Measurements from ENCODE around the gene LIMCH1. TPM values are rescaled to one million over a fixed set of nuclear protein-coding genes. Genes with fewer than 3 reads are reported as not detected.

The LIMCH1 gene
- total RNA-seq, 1 experiment from 2014 or later: 10.4 TPM

DNA sequence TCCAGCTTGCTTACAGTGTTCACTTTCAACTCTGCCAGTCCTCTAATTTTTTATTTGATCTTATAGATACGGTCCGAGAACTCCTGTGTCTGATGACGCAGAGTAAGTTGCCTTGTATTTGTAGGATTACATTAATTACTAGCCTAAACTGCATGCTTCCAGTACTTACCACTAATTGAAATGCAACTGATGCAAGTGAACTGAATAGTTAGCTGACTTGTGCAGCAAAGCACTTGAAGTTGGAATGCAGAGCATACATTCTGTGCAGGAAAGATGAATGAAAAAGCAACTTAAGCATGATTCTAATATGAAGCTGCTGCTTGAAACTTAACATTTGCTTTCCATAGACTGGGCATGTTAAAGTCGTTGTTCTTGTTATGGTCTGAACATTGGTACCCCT lies 100.9 kb downstream of the LIMCH1 start:
- ATAC-seq: no peak
- Histone ChIP-seq H4K20me1 (ENCODE audit: insufficient read depth) (no peaks in the 10 kb centered on the region), H3K27ac (ENCODE audit: low read depth, low read length) (no peak overlapping the region), H3K27me3 (ENCODE audit: insufficient read depth, low read length) (no peaks in the 10 kb centered on the region), H3K9me3 (ENCODE audit: control insufficient read depth in 1 of 2, insufficient read depth in 1 of 2, low read depth in 1 of 2, low read length in 2 of 2) (no peaks in the 10 kb centered on the region), H3K9ac (ENCODE audit: low read length) (no peak overlapping the region), H3K36me3 (ENCODE audit: control insufficient read depth in 1 of 2, insufficient read depth in 2 of 2, low read length in 2 of 2) (no peaks in the 10 kb centered on the region), H3K4me2 (ENCODE audit: low read length) (no peak overlapping the region), H3K4me1 (ENCODE audit: control insufficient read depth in 1 of 2, insufficient read depth in 2 of 2, low read length in 2 of 2) (no peaks in the 10 kb centered on the region), H3K79me2 (ENCODE audit: insufficient read depth, low read length) (no peaks in the 10 kb centered on the region), H3K4me3 (replicated peaks in 1 of 2; ENCODE audit: low read depth in 1 of 2, low read length in 2 of 2) (no peak overlapping the region), H2AFZ (ENCODE audit: low read depth, low read length, poor library complexity, severe bottlenecking) (no peak overlapping the region), H3K9me2 (ENCODE audit: insufficient read depth) (no peaks in the 10 kb centered on the region)
- ChIA-PET CTCF (no interaction called here), POLR2A (no interaction called here), RAD21 (ENCODE audit: low non-redundant PET in 1 of 2, low total read pairs in 2 of 2, uncharacterized antibody in 2 of 2, unreplicated experiment in 2 of 2) (no interaction called here)
- BruUV-seq (replicated peaks): no TSS peak
- intact Hi-C loops (cut with micrococcal nuclease): no loop called here
- DNase-seq (ENCODE audit: low read depth, low spot score): no peak
- TF ChIP-seq RAD21 (IDR thresholded peaks at IDR 0.05; ENCODE audit: low read depth) (no peak), YY1 (IDR thresholded peaks at IDR 0.05; ENCODE audit: extremely low read depth, insufficient replicate concordance, low read depth, low read length) (no peak), SP1 (IDR thresholded peaks at IDR 0.05; ENCODE audit: low read depth) (no peak), ZNF274 (IDR thresholded peaks at IDR 0.05; ENCODE audit: low read depth, low read length) (no peak), SIN3A (IDR thresholded peaks at IDR 0.05; ENCODE audit: low read depth) (no peak), CBX3 (IDR thresholded peaks at IDR 0.05; ENCODE audit: low read depth) (no peak), TCF7L2 (IDR thresholded peaks at IDR 0.05; ENCODE audit: borderline replicate concordance, extremely low read depth, insufficient read depth, insufficient read length) (no peak), CEBPB (IDR thresholded peaks at IDR 0.05; ENCODE audit: low read depth) (no peak), SRF (IDR thresholded peaks at IDR 0.05; ENCODE audit: low read depth) (no peak), JUND (IDR thresholded peaks at IDR 0.05) (no peak), ELF1 (IDR thresholded peaks at IDR 0.05; ENCODE audit: borderline replicate concordance, low read depth) (no peak), POLR2AphosphoS5 (IDR thresholded peaks at IDR 0.05; ENCODE audit: low read depth, low read length) (no peak)
- TF ChIP-seq, protein P1, sequence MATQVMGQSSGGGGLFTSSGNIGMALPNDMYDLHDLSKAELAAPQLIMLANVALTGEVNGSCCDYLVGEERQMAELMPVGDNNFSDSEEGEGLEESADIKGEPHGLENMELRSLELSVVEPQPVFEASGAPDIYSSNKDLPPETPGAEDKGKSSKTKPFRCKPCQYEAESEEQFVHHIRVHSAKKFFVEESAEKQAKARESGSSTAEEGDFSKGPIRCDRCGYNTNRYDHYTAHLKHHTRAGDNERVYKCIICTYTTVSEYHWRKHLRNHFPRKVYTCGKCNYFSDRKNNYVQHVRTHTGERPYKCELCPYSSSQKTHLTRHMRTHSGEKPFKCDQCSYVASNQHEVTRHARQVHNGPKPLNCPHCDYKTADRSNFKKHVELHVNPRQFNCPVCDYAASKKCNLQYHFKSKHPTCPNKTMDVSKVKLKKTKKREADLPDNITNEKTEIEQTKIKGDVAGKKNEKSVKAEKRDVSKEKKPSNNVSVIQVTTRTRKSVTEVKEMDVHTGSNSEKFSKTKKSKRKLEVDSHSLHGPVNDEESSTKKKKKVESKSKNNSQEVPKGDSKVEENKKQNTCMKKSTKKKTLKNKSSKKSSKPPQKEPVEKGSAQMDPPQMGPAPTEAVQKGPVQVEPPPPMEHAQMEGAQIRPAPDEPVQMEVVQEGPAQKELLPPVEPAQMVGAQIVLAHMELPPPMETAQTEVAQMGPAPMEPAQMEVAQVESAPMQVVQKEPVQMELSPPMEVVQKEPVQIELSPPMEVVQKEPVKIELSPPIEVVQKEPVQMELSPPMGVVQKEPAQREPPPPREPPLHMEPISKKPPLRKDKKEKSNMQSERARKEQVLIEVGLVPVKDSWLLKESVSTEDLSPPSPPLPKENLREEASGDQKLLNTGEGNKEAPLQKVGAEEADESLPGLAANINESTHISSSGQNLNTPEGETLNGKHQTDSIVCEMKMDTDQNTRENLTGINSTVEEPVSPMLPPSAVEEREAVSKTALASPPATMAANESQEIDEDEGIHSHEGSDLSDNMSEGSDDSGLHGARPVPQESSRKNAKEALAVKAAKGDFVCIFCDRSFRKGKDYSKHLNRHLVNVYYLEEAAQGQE (IDR thresholded peaks at IDR 0.05; ENCODE audit: low read depth): no peak
